Hepatocyte (in vitro differentiated cells): ENCODE results near the gene AMIGO1.

Source experiments
- EZH2 ChIP-seq: fragments of 200-600 bp; sonication (generic); IDR thresholded peaks from 2 replicates; pipeline ENCODE4 v1.6.1; 2016; ENCODE audit warnings: antibody characterized with exemption, mild to moderate bottlenecking, borderline replicate concordance
- EZH2phosphoT487 ChIP-seq: fragments of 200-600 bp; sonication (generic); IDR thresholded peaks from one replicate; pipeline ENCODE4 v1.6.1; 2018; ENCODE audit warnings: antibody characterized with exemption, mild to moderate bottlenecking, low read depth, moderate library complexity; ENCODE audit not compliant: unreplicated experiment, severe bottlenecking
- TF ChIP-seq, protein P1 (sequence below): fragments of 200-600 bp; sonication (generic); IDR thresholded peaks from 2 replicates; pipeline ENCODE4 v1.5.1; 2016; ENCODE audit warnings: antibody characterized with exemption, mild to moderate bottlenecking; ENCODE audit not compliant: poor library complexity

DNA sequence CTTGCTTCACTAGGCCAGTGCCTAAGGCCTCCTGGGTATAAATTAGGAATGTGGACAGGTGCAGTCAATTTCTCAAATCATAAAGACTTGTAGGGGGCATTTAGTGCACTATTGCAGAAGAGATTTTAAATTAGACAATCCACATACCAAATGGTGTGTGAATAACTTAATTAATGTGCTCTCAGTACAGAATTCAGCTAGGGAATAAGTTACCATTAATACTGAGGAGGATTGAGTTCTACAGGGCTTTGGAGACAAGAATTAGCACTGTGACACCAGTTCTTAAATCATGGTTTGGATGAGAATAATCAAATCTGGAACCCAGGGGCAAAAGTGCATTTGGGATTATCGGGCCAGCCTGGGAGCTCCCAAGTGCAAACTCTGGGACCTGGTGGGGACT, 41.5 kb downstream of the AMIGO1 start:
- TF ChIP-seq, protein P1, sequence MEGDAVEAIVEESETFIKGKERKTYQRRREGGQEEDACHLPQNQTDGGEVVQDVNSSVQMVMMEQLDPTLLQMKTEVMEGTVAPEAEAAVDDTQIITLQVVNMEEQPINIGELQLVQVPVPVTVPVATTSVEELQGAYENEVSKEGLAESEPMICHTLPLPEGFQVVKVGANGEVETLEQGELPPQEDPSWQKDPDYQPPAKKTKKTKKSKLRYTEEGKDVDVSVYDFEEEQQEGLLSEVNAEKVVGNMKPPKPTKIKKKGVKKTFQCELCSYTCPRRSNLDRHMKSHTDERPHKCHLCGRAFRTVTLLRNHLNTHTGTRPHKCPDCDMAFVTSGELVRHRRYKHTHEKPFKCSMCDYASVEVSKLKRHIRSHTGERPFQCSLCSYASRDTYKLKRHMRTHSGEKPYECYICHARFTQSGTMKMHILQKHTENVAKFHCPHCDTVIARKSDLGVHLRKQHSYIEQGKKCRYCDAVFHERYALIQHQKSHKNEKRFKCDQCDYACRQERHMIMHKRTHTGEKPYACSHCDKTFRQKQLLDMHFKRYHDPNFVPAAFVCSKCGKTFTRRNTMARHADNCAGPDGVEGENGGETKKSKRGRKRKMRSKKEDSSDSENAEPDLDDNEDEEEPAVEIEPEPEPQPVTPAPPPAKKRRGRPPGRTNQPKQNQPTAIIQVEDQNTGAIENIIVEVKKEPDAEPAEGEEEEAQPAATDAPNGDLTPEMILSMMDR, result no peak
- TF ChIP-seq EZH2phosphoT487 (no peak), EZH2 (no peak)
